OCI-LY7 (cell line): ENCODE results near the gene HTT-AS. TPM values are rescaled to one million over a fixed set of nuclear protein-coding genes. Genes with fewer than 3 reads are reported as not detected.

Source experiments
- BruUV-seq: library from RNA; stranded (reverse); fragments of 400-500 nt; replicated peaks from 2 replicates; lab custom pipeline; 2021; lab: Mats Ljungman, UMichigan
- CTCF ChIA-PET: fragments of 300-600 bp; sonication (Branson Sonifier 250); formaldehyde crosslinking; loops from one replicate; lab custom pipeline; 2022; ENCODE audit warnings: antibody characterized with exemption; ENCODE audit not compliant: unreplicated experiment; lab: Charles Lee
- POLR2A ChIA-PET: fragments of 300-600 bp; sonication (Branson Sonifier 250); formaldehyde crosslinking; loops from one replicate; lab custom pipeline; 2022; ENCODE audit warnings: antibody characterized with exemption; lab: Charles Lee
- DNase-seq: peaks from one replicate; pipeline ENCODE4 v3.0.0-alpha.2; 2015; ENCODE audit warnings: low spot score
- H2AFZ ChIP-seq: fragments of 200-600 bp; sonication (generic), shearing (Covaris generic); 2 replicates; pipeline ENCODE4 v1.6.1; 2014; ENCODE audit warnings: mild to moderate bottlenecking, antibody characterized with exemption, low read length, moderate library complexity
- H3K27ac ChIP-seq: fragments of 200-600 bp; sonication (generic); 2 replicates; pipeline ENCODE4 v1.5.1; 2014; ENCODE audit warnings: mixed run types, low read depth, mild to moderate bottlenecking, moderate library complexity, low read length, inconsistent platforms; ENCODE audit not compliant: poor library complexity, severe bottlenecking
- H3K36me3 ChIP-seq: fragments of 200-600 bp; sonication (generic); 2 replicates; pipeline ENCODE4 v1.6.1; 2014; ENCODE audit warnings: mild to moderate bottlenecking, antibody characterized with exemption, low read length, moderate library complexity, mixed read lengths; ENCODE audit not compliant: insufficient read depth
- H3K4me1 ChIP-seq: fragments of 200-600 bp; sonication (generic); 2 replicates; pipeline ENCODE4 v1.5.1; 2014; ENCODE audit warnings: mild to moderate bottlenecking, low read length; ENCODE audit not compliant: insufficient read depth, poor library complexity, severe bottlenecking
- H3K4me2 ChIP-seq: fragments of 200-600 bp; sonication (generic); 2 replicates; pipeline ENCODE4 v1.6.1; 2014; ENCODE audit warnings: mild to moderate bottlenecking, low read length
- H3K4me3 ChIP-seq: fragments of 200-600 bp; sonication (generic); 2 replicates; pipeline ENCODE4 v1.5.1; 2014; ENCODE audit warnings: mild to moderate bottlenecking, low read depth, low read length; ENCODE audit not compliant: poor library complexity, severe bottlenecking
- H3K79me2 ChIP-seq: fragments of 200-600 bp; sonication (generic); 2 replicates; pipeline ENCODE4 v1.6.1; 2016; ENCODE audit warnings: low read depth, mild to moderate bottlenecking, low read length, moderate library complexity, mixed read lengths; ENCODE audit not compliant: insufficient read depth
- H3K9me2 ChIP-seq: fragments of 200-600 bp; sonication (generic); 2 replicates; pipeline ENCODE4 v1.6.1; 2016; ENCODE audit warnings: mild to moderate bottlenecking, low read length, mixed read lengths; ENCODE audit not compliant: insufficient read depth
- H3K9me3 ChIP-seq: fragments of 200-600 bp; sonication (generic); 2 replicates; pipeline ENCODE4 v1.6.1; 2014; ENCODE audit warnings: mild to moderate bottlenecking, mixed run types, low read length, mixed read lengths
- H4K20me1 ChIP-seq: fragments of 200-600 bp; sonication (generic); 2 replicates; pipeline ENCODE4 v1.6.1; 2014; ENCODE audit warnings: mild to moderate bottlenecking, antibody characterized with exemption, low read length, moderate library complexity, mixed read lengths; ENCODE audit not compliant: insufficient read depth
- EZH2phosphoT487 ChIP-seq: fragments of 200-600 bp; sonication (generic); IDR thresholded peaks from 2 replicates; pipeline ENCODE4 v1.6.1; 2018; ENCODE audit warnings: low read depth, borderline replicate concordance, mild to moderate bottlenecking, mixed run types, antibody characterized with exemption, low read length, moderate library complexity, mixed read lengths
- intact Hi-C: fragments of 100-400 bp; cut with micrococcal nuclease; formaldehyde crosslinking; loops from one replicate; pipeline ENCODE4 v1.10.0; 2022; ENCODE audit not compliant: unreplicated experiment
- total RNA-seq, 2 experiments: library from RNA; depleted of rRNA in 1 of 2; stranded (reverse); fragments of >200 nt in 1 of 2; shearing (Covaris generic) in 1 of 2; gene quantifications; 2 replicates each; pipeline ENCODE4 v1.2.3, GENCODE V29; 2014 to 2022
- TF ChIP-seq, protein P1 (sequence below): fragments of 200-600 bp; sonication (generic); conservative IDR thresholded peaks from 2 replicates; pipeline ENCODE4 v1.5.1; 2014; ENCODE audit warnings: mild to moderate bottlenecking, antibody characterized with exemption, low read length, moderate library complexity, mixed read lengths

HTT-AS gene
- total RNA-seq, 2 experiments from 2014 or later: not detected

DNA sequence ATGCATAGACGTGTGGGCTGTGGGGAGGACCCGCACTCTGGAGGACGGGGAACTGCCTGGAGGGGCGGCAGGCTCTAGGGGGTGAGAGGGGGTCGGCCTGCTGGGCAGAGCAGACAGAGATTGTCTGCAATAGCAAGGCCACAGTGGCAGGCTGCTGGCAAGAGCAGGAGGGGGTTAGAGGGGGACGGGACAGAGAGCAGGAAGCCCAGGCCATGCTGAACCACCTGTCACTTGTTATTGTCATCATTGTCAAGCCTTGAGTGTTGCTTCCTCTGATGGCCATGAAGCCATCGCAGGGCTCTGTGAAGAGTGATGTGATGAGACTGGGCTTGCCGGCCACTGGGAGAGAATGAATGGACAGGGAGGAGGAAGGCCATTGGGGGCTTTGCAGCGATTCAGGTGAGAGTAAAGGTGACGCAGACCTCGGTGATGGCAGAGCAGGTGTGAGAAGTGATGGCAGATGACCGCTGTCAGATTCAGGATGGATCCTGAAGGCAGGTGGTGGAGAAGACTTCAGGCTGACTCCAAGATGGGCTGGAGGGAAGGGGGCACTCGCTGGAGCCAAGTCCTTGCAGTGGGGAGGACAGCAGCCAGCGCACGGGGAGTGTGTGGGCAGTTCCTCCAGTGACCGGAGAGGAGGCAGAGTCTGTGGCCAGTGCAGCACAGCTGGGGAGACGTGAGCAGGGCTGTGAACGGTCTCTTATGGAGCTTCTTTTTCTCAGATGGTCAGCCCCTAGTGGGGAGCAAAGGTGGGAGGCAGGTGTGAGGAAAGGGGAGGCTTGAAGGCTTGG lies 43.6 kb downstream of the HTT-AS start:
- no peaks in the 10 kb centered on the region for H3K79me2 ChIP-seq
- ChIA-PET CTCF (interaction anchor here (0.6 kb wide), 1 partner anchor 150 kb away, joined by 3 read pairs; no protein-coding TSS in a partner anchor), POLR2A (no interaction called here)
- no peaks in the 10 kb centered on the region for H3K9me2 ChIP-seq
- no peaks in the 10 kb centered on the region for H3K36me3 ChIP-seq
- TF ChIP-seq, protein P1, sequence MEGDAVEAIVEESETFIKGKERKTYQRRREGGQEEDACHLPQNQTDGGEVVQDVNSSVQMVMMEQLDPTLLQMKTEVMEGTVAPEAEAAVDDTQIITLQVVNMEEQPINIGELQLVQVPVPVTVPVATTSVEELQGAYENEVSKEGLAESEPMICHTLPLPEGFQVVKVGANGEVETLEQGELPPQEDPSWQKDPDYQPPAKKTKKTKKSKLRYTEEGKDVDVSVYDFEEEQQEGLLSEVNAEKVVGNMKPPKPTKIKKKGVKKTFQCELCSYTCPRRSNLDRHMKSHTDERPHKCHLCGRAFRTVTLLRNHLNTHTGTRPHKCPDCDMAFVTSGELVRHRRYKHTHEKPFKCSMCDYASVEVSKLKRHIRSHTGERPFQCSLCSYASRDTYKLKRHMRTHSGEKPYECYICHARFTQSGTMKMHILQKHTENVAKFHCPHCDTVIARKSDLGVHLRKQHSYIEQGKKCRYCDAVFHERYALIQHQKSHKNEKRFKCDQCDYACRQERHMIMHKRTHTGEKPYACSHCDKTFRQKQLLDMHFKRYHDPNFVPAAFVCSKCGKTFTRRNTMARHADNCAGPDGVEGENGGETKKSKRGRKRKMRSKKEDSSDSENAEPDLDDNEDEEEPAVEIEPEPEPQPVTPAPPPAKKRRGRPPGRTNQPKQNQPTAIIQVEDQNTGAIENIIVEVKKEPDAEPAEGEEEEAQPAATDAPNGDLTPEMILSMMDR: no peak
- TF ChIP-seq EZH2phosphoT487: no peak
- H3K9me3 ChIP-seq: no peaks in the 10 kb centered on the region
- no peak overlapping the region for H3K27ac ChIP-seq
- H3K4me1 ChIP-seq: no peaks in the 10 kb centered on the region
- DNase-seq: no peak
- H2AFZ ChIP-seq: no peak overlapping the region
- no peaks in the 10 kb centered on the region for H4K20me1 ChIP-seq
- intact Hi-C loops: loop anchor here (5.0 kb wide), 1 partner anchor 53 kb away; no protein-coding TSS in a partner anchor
- H3K4me2 ChIP-seq: no peak overlapping the region
- H3K4me3 ChIP-seq: no peak overlapping the region
- BruUV-seq: no TSS peak

GRCh38 chr4:3029464-3029863 lies 44.9 kb downstream of the HTT-AS start:
- BruUV-seq: no TSS peak
- Histone ChIP-seq H3K9me3 (no peaks in the 10 kb centered on the region), H4K20me1 (no peaks in the 10 kb centered on the region), H3K27ac (no peak overlapping the region), H3K9me2 (no peaks in the 10 kb centered on the region), H2AFZ (no peak overlapping the region), H3K36me3 (no peaks in the 10 kb centered on the region), H3K4me2 (no peak overlapping the region), H3K79me2 (no peaks in the 10 kb centered on the region), H3K4me3 (no peak overlapping the region), H3K4me1 (no peaks in the 10 kb centered on the region)
- DNase-seq: no peak
- ChIA-PET POLR2A (no interaction called here), CTCF (no interaction called here)
- no peak for TF ChIP-seq EZH2phosphoT487
- TF ChIP-seq, protein P1: no peak
- intact Hi-C loops: no loop called here

GRCh38 chr4:3026540-3026939 lies 47.8 kb downstream of the HTT-AS start:
- Histone ChIP-seq H3K27ac (no peak overlapping the region), H3K4me1 (no peaks in the 10 kb centered on the region), H3K9me2 (no peaks in the 10 kb centered on the region), H4K20me1 (no peaks in the 10 kb centered on the region), H3K4me3 (no peak overlapping the region), H3K79me2 (no peaks in the 10 kb centered on the region), H3K9me3 (no peaks in the 10 kb centered on the region), H3K4me2 (no peak overlapping the region), H2AFZ (no peak overlapping the region), H3K36me3 (no peaks in the 10 kb centered on the region)
- DNase-seq: no peak
- BruUV-seq: no TSS peak
- intact Hi-C loops: no loop called here
- CTCF ChIA-PET: no interaction called here
- no peak for TF ChIP-seq EZH2phosphoT487
- TF ChIP-seq, protein P1: no peak
- POLR2A ChIA-PET: no interaction called here
